HUES48 (cell line): ENCODE data around the gene RNF167.

Experiments
- H3K27ac ChIP-seq: one replicate; pipeline ENCODE4 v1.7.0; 2013; ENCODE audit warnings: low read depth, low read length, inconsistent platforms
- H3K27me3 ChIP-seq: 2 replicates; pipeline ENCODE4 v1.6.1; 2013; ENCODE audit warnings: mild to moderate bottlenecking, low read length; ENCODE audit not compliant: control insufficient read depth, insufficient read depth
- H3K36me3 ChIP-seq: 2 replicates; pipeline ENCODE4 v1.6.1; 2013; ENCODE audit warnings: low read length; ENCODE audit not compliant: control insufficient read depth, insufficient read depth
- H3K4me1 ChIP-seq: 2 replicates; pipeline ENCODE4 v1.6.1; 2013; ENCODE audit warnings: mild to moderate bottlenecking, low read length; ENCODE audit not compliant: control insufficient read depth, insufficient read depth
- H3K4me3 ChIP-seq: 2 replicates; pipeline ENCODE4 v1.5.1; 2013; ENCODE audit warnings: mild to moderate bottlenecking, low read depth, low read length
- H3K9ac ChIP-seq: 2 replicates; pipeline ENCODE4 v1.6.1; 2013; ENCODE audit warnings: mild to moderate bottlenecking, low read depth, low read length, moderate library complexity
- H3K9me3 ChIP-seq: 2 replicates; pipeline ENCODE4 v1.6.1; 2013; ENCODE audit warnings: low read length; ENCODE audit not compliant: control insufficient read depth, insufficient read depth

The RNF167 gene

DNA sequence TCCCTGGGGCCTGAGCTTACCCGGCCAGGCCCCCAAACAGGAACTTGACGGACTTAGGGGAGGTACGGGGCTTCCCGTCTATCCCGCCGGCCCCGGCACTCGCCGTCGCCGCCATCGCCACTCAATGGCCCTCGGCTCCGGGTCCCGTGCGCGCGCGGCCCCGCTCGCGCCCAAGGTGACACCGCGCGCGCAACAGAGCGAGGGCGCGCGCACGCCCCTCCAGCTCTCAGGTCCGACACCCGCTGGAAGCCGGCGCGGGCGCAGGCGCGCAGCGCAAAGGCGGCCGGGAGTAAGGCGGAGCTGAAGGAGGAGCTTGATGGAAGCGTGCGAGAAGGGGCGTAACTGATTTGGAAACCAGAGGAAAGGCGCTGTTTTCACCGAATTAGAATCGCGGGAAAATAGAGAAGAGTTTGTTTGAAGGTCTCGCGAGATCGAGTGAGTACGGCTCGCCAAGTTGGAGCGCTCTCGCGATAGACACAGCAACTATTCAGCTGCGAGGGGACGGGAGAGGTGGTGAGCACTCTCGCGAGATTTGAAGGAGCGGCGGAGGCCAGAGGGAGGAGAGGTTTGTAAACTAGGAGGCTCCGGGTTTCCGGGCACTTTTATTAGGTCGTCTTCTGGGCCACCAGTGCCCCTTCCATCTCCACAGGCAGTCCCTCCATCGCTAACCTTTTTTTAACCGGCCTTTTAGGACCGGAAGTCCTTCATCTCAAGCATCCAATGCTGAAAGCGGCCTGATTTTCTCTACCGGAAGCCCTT, at the start of gene RNF167, which contains the start of gene SLC25A11:
Gene RNF167 (plus strand): TSS at position 473 of the 759 bp plus-strand sequence. CDS start 642 bp downstream, outside the sequence.
Gene SLC25A11 (minus strand): TSS at position 251 of the 759 bp plus-strand sequence. CDS start 136 bp downstream, at position 115.
- Histone ChIP-seq H3K27ac (peak within 1 kb of the TSS; percentile 99), H3K4me1 (peaks cover 11% of the 10 kb centered on the region; the same call in 1 of the 2 replicates), H3K27me3 (no peaks in the 10 kb centered on the region), H3K9me3 (no peaks in the 10 kb centered on the region), H3K36me3 (peaks cover 63% of the 10 kb centered on the region), H3K9ac (peak within 1 kb of the TSS; percentile 92), H3K4me3 (peak within 1 kb of the TSS; percentile 89)

- Histone ChIP-seq H3K9me3 (no peaks in the 10 kb centered on the region), H3K4me3 (no peak overlapping the region), H3K27ac (no peak overlapping the region), H3K4me1 (no peaks in the 10 kb centered on the region), H3K36me3 (peaks cover 77% of the 10 kb centered on the region), H3K9ac (no peak overlapping the region), H3K27me3 (no peaks in the 10 kb centered on the region)
Measured at GRCh38 chr17:4891411-4892410, 48.4 kb upstream of the RNF167 start.

GRCh38 chr17:4892499-4893221, 47.4 kb upstream of the RNF167 start:
- H3K4me1 ChIP-seq: no peaks in the 10 kb centered on the region
- H3K4me3 ChIP-seq: no peak overlapping the region
- H3K27ac ChIP-seq: no peak overlapping the region
- H3K27me3 ChIP-seq: no peaks in the 10 kb centered on the region
- no peak overlapping the region for H3K9ac ChIP-seq
- peaks cover 76% of the 10 kb centered on the region for H3K36me3 ChIP-seq
- H3K9me3 ChIP-seq: no peaks in the 10 kb centered on the region

- Histone ChIP-seq H3K27me3 (no peaks in the 10 kb centered on the region), H3K4me3 (no peak overlapping the region), H3K4me1 (no peaks in the 10 kb centered on the region), H3K36me3 (peaks cover 71% of the 10 kb centered on the region), H3K27ac (no peak overlapping the region), H3K9ac (no peak overlapping the region), H3K9me3 (no peaks in the 10 kb centered on the region)
Measured at GRCh38 chr17:4893272-4893671, 46.8 kb upstream of the RNF167 start.

DNA sequence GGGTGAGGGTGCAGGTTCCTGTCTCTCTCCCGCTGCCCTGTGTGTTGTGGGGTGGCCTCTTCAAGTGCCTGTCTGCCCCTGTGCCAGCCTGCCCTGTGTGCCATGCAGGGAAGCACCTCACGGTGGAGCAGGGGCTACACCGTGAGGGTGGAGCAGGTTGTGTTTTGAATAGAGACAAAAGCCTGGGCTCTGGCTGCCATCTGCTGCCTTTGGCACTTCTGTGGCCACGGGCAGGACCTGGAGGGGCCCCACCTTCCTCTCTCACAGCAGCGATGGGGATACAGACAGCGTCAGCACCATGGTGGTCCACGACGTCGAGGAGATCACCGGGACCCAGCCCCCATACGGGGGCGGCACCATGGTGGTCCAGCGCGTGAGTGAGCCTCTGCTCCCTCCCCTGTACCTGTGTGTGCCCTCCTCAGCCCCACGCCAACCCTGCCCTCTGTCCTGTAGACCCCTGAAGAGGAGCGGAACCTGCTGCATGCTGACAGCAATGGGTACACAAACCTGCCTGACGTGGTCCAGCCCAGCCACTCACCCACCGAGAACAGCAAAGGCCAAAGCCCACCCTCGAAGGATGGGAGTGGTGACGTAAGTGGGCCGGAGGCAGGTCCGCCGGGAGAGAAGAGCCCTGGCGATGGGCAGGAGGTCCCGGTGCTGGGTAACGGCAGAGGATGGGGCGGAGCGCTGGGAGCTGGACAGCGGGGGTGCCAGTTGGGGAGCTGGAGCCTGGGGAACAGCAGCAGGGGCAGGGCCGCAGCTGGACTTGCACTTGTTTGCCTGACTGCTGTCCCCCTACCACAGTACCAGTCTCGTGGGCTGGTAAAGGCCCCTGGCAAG, 46.1 kb upstream of the RNF167 start:
- no peak overlapping the region for H3K4me3 ChIP-seq
- H3K4me1 ChIP-seq: no peaks in the 10 kb centered on the region
- H3K27ac ChIP-seq: no peak overlapping the region
- peaks cover 71% of the 10 kb centered on the region for H3K36me3 ChIP-seq
- H3K9ac ChIP-seq: no peak overlapping the region
- no peaks in the 10 kb centered on the region for H3K27me3 ChIP-seq
- H3K9me3 ChIP-seq: no peaks in the 10 kb centered on the region

DNA sequence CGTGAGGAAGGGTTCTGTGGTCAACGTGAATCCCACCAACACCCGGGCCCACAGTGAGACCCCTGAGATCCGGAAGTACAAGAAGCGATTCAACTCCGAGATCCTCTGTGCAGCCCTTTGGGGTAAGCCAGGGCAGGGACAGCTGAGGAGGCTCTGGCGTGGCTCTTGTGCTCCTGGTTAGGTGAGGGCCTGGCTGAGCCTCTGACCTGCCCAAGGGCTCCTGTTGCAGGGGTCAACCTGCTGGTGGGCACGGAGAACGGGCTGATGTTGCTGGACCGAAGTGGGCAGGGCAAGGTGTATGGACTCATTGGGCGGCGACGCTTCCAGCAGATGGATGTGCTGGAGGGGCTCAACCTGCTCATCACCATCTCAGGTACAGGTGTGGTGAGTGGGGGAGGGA, 44.9 kb upstream of the RNF167 start:
- Histone ChIP-seq H3K4me3 (no peak overlapping the region), H3K27ac (no peak overlapping the region), H3K9me3 (no peaks in the 10 kb centered on the region), H3K27me3 (no peaks in the 10 kb centered on the region), H3K36me3 (peaks cover 70% of the 10 kb centered on the region), H3K4me1 (no peaks in the 10 kb centered on the region), H3K9ac (no peak overlapping the region)

DNA sequence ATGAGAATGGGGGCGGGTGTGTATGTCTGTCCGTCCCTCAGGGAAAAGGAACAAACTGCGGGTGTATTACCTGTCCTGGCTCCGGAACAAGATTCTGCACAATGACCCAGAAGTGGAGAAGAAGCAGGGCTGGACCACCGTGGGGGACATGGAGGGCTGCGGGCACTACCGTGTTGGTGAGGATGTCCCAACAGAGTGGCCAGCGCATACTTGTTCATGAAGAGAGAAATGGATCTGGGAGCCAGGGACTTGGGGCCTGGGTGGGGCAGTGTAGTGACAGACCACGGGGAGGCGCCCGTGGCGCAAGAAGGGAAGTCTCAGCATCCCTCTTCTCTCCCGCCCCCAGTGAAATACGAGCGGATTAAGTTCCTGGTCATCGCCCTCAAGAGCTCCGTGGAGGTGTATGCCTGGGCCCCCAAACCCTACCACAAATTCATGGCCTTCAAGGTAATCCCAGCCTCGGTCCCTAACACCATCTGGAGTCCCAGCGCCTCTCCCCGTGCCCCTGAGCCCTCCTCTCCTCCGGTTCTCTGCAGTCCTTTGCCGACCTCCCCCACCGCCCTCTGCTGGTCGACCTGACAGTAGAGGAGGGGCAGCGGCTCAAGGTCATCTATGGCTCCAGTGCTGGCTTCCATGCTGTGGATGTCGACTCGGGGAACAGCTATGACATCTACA, 44.3 kb upstream of the RNF167 start:
- Histone ChIP-seq H3K9me3 (no peaks in the 10 kb centered on the region), H3K4me1 (peaks cover 3% of the 10 kb centered on the region; the same call in 1 of the 2 replicates), H3K27ac (no peak overlapping the region), H3K9ac (no peak overlapping the region), H3K4me3 (no peak overlapping the region), H3K36me3 (peaks cover 63% of the 10 kb centered on the region), H3K27me3 (no peaks in the 10 kb centered on the region)

- Histone ChIP-seq H3K27ac (no peak overlapping the region), H3K9ac (no peak overlapping the region), H3K4me3 (no peak overlapping the region), H3K27me3 (no peaks in the 10 kb centered on the region), H3K4me1 (peaks cover 3% of the 10 kb centered on the region; the same call in 1 of the 2 replicates), H3K9me3 (no peaks in the 10 kb centered on the region), H3K36me3 (peaks cover 55% of the 10 kb centered on the region)
Measured at GRCh38 chr17:4896332-4897197, 43.5 kb upstream of the RNF167 start.

GRCh38 chr17:4897198-4897687, 42.8 kb upstream of the RNF167 start:
- Histone ChIP-seq H3K4me1 (peaks cover 3% of the 10 kb centered on the region; the same call in 1 of the 2 replicates), H3K9ac (no peak overlapping the region), H3K27ac (no peak overlapping the region), H3K36me3 (peaks cover 50% of the 10 kb centered on the region), H3K4me3 (no peak overlapping the region), H3K9me3 (no peaks in the 10 kb centered on the region), H3K27me3 (no peaks in the 10 kb centered on the region)
